ENCODE measurements around the gene GPC5.

GPC5 gene

GRCh38 chr13:92578358-92578757, 1179.9 kb downstream of the GPC5 start:
- Histone ChIP-seq H3K4me3 (ENCODE audit: low read depth, low read length) (no peak overlapping the region), H3K36me3 (ENCODE audit: control insufficient read depth in 2 of 2, insufficient read depth in 1 of 2, low read length in 2 of 2) (no peaks in the 10 kb centered on the region), H3K9me3 (ENCODE audit: control insufficient read depth, insufficient read depth, low read depth, low read length) (no peaks in the 10 kb centered on the region), H3K27ac (ENCODE audit: extremely low read depth, low read depth, low read length) (no peak overlapping the region), H3K4me1 (ENCODE audit: control insufficient read depth, insufficient read depth, low read length) (no peaks in the 10 kb centered on the region)
- ChIA-PET POLR2A (no interaction called here), CTCF (no interaction called here)
- no peak for TF ChIP-seq GFI1B (tag by site-specific recombination; IDR thresholded peaks at IDR 0.05)
- no peak for TF ChIP-seq ZNF311 (tag by site-specific recombination; IDR thresholded peaks at IDR 0.05; ENCODE audit: borderline replicate concordance)
- TF ChIP-seq ZNF274 (IDR thresholded peaks at IDR 0.05; ENCODE audit: low read length) = no peak
- no peak for TF ChIP-seq ZNF274 (tag by site-specific recombination; IDR thresholded peaks at IDR 0.05; ENCODE audit: borderline replicate concordance)
- TF ChIP-seq BCL11A (tag by site-specific recombination; IDR thresholded peaks at IDR 0.05; ENCODE audit: low read depth) = no peak
- no peak for TF ChIP-seq MZF1 (tag by site-specific recombination; IDR thresholded peaks at IDR 0.05; ENCODE audit: borderline replicate concordance)
- no peak for TF ChIP-seq YY2 (tag by site-specific recombination; IDR thresholded peaks at IDR 0.05)
- no peak for TF ChIP-seq ZFP69B (tag by site-specific recombination; IDR thresholded peaks at IDR 0.05)
- TF ChIP-seq ZNF248 (tag by site-specific recombination; IDR thresholded peaks at IDR 0.05) = no peak
- TF ChIP-seq ZNF202 (tag by site-specific recombination; IDR thresholded peaks at IDR 0.05; ENCODE audit: borderline replicate concordance) = no peak
- no peak for TF ChIP-seq ZNF654 (tag by site-specific recombination; IDR thresholded peaks at IDR 0.05; ENCODE audit: low read depth)
- no peak for TF ChIP-seq GLIS1 (tag by site-specific recombination; IDR thresholded peaks at IDR 0.05)
- TF ChIP-seq PRDM6 (tag by site-specific recombination; IDR thresholded peaks at IDR 0.05) = no peak
- no peak for TF ChIP-seq ZNF621 (tag by site-specific recombination; IDR thresholded peaks at IDR 0.05)
- TF ChIP-seq RBAK (tag by site-specific recombination; IDR thresholded peaks at IDR 0.05) = no peak
- no peak for TF ChIP-seq ZNF366 (tag by site-specific recombination; conservative IDR thresholded peaks at IDR 0.05)
- no peak for TF ChIP-seq ZNF571 (tag by site-specific recombination; IDR thresholded peaks at IDR 0.05)
- no peak for TF ChIP-seq ZNF37A (tag by site-specific recombination; IDR thresholded peaks at IDR 0.05)

GRCh38 chr13:92589955-92590354, 1191.5 kb downstream of the GPC5 start:
- CTCF ChIA-PET = interaction anchor here (1.4 kb wide), 1 partner anchor 16 kb away, joined by 3 read pairs; no protein-coding TSS in a partner anchor
- no peak for TF ChIP-seq ZNF121 (tag by site-specific recombination; IDR thresholded peaks at IDR 0.05)
- TF ChIP-seq ZNF138 (tag by site-specific recombination; IDR thresholded peaks at IDR 0.05; ENCODE audit: borderline replicate concordance) = no peak
- no peak for TF ChIP-seq ZSCAN30 (tag by site-specific recombination; IDR thresholded peaks at IDR 0.05)
- TF ChIP-seq EGR2 (tag by site-specific recombination; IDR thresholded peaks at IDR 0.05; ENCODE audit: low read depth) = no peak
- TF ChIP-seq ZNF426 (tag by site-specific recombination; IDR thresholded peaks at IDR 0.05) = no peak
- no peak for TF ChIP-seq HIC1 (tag by site-specific recombination; IDR thresholded peaks at IDR 0.05)
- no peak for TF ChIP-seq ZNF776 (tag by site-specific recombination; IDR thresholded peaks at IDR 0.05; ENCODE audit: borderline replicate concordance)
- no peak for TF ChIP-seq ZNF518A (tag by site-specific recombination; conservative IDR thresholded peaks at IDR 0.05; ENCODE audit: low read depth)
- TF ChIP-seq ZNF416 (tag by site-specific recombination; IDR thresholded peaks at IDR 0.05) = no peak
- no peak for TF ChIP-seq REPIN1 (tag by site-specific recombination; IDR thresholded peaks at IDR 0.05; ENCODE audit: low read depth)
- no peak for TF ChIP-seq ZFP69B (tag by site-specific recombination; IDR thresholded peaks at IDR 0.05)
- TF ChIP-seq ZNF521 (tag by site-specific recombination; IDR thresholded peaks at IDR 0.05) = no peak

More at GRCh38 chr13:92589955-92590354, 1191.5 kb downstream of the GPC5 start:
- Histone ChIP-seq H3K27ac (ENCODE audit: extremely low read depth, low read depth, low read length) (no peak overlapping the region), H3K4me1 (ENCODE audit: control insufficient read depth, insufficient read depth, low read length) (no peaks in the 10 kb centered on the region), H3K9me3 (ENCODE audit: control insufficient read depth, insufficient read depth, low read depth, low read length) (no peaks in the 10 kb centered on the region), H3K4me3 (ENCODE audit: low read depth, low read length) (no peak overlapping the region), H3K36me3 (ENCODE audit: control insufficient read depth in 2 of 2, insufficient read depth in 1 of 2, low read length in 2 of 2) (no peaks in the 10 kb centered on the region)
- POLR2A ChIA-PET = no interaction called here

Data from HEK293 (cell line).